HG02763 (cell line): Measurements from ENCODE around the gene SSBP4.

ENCODE experiments used
- ATAC-seq: cut with Tn5 transposase; IDR thresholded peaks from one replicate; pipeline ENCODE4 v1.9.1; 2021; ENCODE audit warnings: mild to moderate bottlenecking, moderate library complexity; ENCODE audit not compliant: unreplicated experiment

SSBP4 gene

DNA sequence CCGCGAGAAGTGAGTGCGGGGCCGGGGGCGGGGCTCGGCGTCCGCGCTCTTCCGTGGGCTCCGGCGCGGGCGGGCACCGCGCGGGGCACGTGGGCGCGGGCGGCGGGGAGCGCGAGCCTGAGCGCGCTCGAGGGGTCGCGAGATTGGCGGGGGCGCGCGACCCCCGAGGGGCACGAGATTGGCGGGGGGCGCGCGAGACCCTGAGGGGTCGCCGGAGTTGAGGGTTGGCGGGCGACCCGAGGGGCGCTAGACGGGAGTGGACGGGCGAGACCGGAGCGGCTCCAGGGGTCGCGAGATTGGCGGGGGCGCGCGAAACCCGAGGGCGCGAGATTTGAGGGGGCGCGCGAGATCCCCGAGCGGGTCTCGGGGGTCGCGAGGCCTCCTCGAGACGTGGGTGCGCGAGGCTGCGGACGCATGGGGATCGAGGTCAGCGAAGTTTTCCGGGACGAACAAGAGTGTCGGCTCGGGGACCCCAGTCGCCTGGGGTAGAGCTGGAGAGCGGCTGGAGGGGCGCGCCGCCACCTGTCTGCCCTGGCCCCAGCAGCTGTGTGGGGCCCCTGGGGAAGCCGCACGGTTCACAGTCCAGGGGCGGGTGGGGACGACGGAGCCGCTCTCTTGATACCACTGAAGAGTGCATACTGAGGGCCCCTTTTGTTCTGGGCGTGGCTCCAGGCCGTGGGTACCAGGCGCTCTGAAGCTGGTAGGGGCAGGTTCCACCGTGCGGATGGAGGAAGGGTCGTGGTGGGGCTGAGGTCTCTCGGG is 682 bp downstream of the SSBP4 start:
- peak; percentile 1 for ATAC-seq

DNA sequence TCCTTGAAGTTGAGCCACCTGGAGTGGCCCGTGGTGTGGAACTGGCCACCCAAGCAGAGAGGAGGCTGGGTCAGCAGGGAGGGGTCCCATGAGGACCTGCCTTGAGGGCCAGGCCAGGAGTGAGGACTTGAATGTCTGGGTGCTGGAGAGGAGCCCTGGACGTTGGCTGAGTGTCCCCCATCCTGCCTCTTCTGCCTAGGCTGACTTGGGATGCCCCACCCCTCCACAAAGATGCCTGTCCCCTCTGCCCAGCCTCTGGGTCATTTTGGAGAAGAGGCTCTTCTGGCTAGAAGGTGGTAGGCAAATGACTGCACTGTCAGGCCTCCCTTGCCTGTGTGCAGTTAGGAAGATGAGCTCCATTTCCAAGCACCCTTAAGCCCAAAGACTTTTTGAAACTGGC is 1.7 kb downstream of the SSBP4 start:
- no peak for ATAC-seq

GRCh38 chr19:18421371-18421959 is 2.3 kb downstream of the SSBP4 start:
- no peak for ATAC-seq

GRCh38 chr19:18422530-18423191 is 3.5 kb downstream of the SSBP4 start:
- ATAC-seq, result no peak

DNA sequence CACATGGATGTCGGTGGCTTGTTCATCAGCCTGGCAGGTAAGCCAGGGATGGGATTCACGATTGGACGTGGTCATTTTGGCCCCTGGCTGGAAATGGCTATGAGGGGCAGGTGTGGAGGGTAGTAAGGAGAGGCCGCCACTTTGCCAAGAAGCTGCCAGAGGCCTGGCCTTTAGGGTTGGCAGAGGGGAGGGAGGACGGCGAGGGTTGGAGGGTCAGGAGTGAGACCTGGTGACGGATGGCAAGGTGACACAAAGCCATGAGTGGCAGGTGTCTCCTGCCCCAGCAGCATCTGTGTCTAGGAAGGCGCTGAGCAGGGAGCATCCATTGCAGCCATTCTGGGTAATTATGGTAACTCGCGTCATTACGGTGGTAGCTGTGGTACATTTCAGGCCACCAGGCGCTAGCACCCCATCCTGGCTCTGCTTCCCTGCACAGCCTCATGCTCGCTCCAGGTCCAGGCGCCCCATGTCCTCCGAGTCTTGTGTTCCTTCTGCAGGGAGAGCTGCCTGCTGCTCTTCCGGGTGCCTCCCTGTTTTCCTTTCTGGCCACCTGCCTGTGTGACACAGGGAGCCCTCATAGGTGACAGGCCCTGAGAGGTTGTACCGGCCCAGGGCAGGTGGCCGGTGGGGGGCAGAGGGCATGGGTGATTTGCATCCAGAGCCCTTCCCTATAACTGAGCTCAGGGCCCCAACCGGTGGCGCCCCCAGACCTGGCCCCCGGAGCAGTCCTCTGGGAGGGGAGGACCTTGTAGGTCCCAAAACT is 4.2 kb downstream of the SSBP4 start:
- ATAC-seq, result no peak

DNA sequence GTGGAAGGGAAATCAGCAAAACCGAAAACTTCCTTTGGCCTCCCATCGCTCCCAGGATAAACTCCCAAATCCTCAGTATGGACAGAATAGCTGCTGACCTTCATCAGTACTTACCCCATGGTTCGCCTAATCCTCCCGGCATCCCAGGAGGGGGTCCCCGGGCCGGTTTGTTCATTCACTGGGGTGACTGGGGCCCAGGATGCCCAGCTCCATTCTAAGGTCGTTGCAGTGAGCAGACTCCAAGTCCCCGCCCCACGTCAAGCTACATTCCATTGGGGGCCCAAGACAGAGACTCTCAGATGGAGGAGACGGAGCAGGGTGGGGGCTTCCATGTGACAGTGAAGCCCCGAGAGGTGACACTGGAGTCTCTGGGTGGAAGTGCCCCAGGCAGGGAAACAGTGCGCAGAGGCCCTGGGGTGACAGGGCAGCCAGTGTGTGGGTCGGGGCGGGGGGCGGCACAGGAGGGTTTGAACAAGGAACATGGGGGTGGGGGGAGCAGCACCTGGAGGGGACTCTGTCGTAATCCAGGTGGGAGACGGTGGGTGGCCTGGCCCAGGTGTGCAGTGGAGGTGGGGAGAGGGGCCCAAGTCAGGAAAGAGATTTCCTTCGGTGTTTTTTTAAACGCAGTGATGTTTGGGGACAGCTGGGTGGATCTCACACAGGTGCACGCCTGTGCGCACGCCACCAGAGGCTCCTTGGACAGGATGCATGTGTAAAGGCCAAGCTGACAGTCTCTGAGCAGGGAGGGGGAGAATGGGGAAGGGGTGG is 5.1 kb downstream of the SSBP4 start:
- no peak for ATAC-seq

DNA sequence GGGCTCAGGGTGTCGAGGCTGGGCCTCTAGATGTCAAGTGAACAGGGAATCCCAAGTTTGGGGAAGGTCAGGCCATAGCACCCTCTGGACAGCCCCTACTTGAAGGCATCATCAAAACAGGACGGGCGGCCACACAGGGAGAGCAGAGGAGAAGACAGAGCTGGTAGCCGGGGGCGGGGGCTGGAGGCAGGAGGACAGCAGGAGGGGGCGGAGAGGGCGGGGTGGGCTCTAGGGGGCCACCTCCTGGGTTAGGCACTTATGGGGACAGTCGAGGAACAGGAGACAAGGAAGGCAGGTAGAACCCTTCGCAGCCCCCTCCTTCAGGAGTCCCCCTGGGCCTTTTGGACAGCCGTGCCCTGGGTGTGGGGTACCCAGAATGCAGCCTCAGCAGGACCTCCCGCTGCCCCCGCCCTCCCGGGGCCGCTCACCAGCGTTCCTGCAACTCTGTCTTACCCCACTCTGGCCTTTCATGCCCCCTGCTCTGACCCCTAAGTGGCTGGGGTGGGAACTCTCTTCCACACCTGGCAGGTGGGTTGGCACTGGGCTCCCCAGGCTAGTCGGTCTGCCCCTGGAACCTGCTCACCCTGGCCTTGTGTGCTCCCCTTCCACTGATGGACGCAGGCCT is 5.8 kb downstream of the SSBP4 start:
- ATAC-seq, result no peak

- ATAC-seq, result no peak
Measured at GRCh38 chr19:18425515-18426415, 6.6 kb downstream of the SSBP4 start.

DNA sequence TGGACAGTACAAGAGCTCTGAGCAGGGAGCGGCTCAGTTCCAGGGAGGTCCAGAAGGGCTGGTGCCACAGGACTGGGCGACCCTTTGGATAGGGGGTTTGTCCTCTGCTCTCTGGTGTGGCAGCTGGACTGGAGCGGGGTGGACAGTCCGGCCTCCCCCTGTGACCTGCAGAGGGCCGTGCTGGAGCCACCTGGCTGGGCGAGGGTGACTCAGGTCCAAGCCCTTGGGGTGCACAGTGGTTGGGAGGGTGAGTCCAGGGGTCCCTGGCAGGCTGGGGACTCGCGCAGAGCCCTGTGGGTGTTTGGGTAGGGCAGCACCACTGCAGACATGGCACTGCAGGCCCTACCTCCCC is 7.2 kb downstream of the SSBP4 start:
- no peak for ATAC-seq

DNA sequence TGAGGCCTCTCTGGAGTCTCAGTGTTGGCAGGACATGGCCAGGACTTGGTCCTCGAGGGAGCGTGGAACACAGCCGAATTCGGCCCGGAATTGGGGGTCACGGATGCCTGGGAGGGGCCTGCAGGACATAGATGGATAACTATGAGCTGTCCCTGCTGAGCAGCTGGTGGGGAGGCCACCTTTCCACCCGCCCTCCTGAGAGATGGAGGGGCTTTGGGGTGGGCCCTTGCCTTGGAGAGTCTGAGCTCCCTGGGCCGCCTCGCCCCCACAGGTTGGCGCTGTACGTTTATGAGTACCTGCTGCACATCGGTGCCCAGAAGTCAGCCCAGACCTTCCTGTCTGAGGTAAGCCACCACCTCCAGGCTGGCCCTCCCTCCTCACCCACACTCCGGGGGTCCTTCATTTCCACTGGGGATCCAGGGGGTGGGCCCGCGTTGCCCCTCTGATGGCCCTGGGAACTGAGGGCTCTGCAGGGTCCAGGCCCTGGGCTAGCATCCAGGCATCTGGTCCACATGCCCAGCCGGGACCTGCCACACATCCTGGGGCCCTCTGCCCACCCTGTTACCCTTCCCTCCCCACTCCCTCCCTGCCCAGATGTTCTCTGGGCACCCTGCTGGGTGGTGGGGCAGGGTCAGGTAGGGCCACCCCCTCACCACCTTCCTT is 8.0 kb downstream of the SSBP4 start:
- ATAC-seq, result no peak

- ATAC-seq, result no peak
Measured at GRCh38 chr19:18427743-18428113, 8.5 kb downstream of the SSBP4 start.

DNA sequence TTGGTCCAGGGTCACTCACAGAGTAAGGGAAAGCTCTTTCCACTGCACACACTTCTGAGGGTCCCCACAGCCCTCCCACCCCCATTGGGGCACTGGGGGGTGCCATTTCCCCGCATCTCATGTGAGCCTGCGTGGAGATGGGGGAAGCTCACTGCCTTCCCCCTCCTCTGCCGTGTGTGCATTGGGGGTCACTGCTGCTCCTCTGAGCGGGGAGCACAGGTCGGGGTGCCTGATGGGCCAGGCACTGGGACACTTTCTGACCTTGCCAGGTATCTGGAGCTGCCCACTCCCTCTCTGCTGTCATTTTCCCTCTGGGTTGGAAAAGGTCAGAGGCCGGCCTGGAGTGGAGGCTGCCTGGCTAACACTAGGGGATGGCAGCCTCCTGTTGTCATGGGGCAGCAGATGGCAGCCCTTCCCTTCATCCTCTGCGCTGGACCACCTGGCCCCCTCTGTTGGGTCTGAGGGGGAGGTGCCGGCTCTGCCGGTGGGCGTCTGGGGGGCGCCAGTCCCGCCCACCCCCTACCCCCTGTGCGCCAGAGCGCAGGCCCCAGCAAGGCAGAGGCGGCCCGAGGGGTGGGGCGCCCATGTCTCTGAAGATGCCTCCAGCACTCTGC is 9.1 kb downstream of the SSBP4 start:
- no peak for ATAC-seq

- ATAC-seq, result no peak
Measured at GRCh38 chr19:18428787-18429674, 9.8 kb downstream of the SSBP4 start.

DNA sequence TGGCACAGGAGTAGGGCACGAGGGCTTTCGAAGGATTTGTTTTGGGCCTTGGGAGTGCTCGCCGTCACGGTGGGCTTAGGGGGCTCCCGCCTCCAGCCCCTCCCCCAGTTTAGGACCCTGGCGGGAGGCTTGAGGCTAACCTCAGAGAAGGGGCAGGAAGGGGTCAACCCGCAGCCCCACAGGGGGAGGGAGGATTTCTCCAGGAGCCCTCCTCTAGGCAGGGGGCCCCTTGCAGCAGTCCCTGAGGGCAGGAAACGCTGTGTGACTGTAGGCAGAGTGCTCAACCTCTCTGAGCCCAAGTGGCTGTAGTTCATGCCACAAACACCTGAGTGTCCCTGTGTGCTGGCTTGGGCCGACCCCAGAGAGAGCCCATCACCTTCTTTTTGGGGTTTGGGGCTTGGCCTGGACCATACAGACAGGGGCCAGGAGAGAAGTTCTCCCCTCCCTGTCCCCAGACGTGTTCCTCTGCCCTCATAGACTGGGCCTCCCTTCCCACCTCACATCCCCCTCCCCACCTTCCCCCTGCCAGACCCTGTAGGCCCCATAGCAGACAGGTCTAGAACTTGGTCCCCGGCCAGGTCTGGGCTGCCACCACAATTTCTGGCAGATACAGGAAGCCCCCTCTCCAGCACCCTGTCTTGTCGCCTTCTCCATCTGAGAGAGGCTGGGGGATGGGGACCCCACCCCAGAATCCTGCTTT is 10.7 kb downstream of the SSBP4 start:
- ATAC-seq, result no peak

GRCh38 chr19:18430417-18431144 is 11.4 kb downstream of the SSBP4 start:
- no peak for ATAC-seq
